HuH-7.5 (cell line): ENCODE data around the gene PDCD4.
"Not testable (repeated sequence)": the region's sequence is repeated elsewhere in the genome, so short reads cannot be mapped to it uniquely, and the experiment has no call there.

Experiments used
- DNase-seq: peaks from one replicate; pipeline ENCODE4 v3.0.0; 2011; ENCODE audit warnings: low spot score

The PDCD4 gene

GRCh38 chr10:110861476-110861875, 10.3 kb upstream of the PDCD4 start:
- no peak for DNase-seq

- DNase-seq, result no peak
Observed at GRCh38 chr10:110861930-110862649, 9.6 kb upstream of the PDCD4 start.

- no peak for DNase-seq
Observed at GRCh38 chr10:110862961-110863360, 8.8 kb upstream of the PDCD4 start.

- DNase-seq, result no peak
Observed at GRCh38 chr10:110863361-110863760, 8.4 kb upstream of the PDCD4 start.

GRCh38 chr10:110863956-110864355, 7.8 kb upstream of the PDCD4 start:
- DNase-seq, result no peak

- DNase-seq, result no peak
Observed at GRCh38 chr10:110864662-110865140, 7.0 kb upstream of the PDCD4 start.

GRCh38 chr10:110865186-110865808, 6.4 kb upstream of the PDCD4 start:
- no peak for DNase-seq

GRCh38 chr10:110865809-110866482, 5.8 kb upstream of the PDCD4 start:
- DNase-seq, result no peak

- not testable (repeated sequence) for DNase-seq
Observed at GRCh38 chr10:110867011-110867806, 4.5 kb upstream of the PDCD4 start.

GRCh38 chr10:110867807-110868465, 3.8 kb upstream of the PDCD4 start:
- no peak for DNase-seq

- DNase-seq, result no peak
Observed at GRCh38 chr10:110868981-110869380, 2.7 kb upstream of the PDCD4 start.

GRCh38 chr10:110870823-110871297, 868 bp upstream of the PDCD4 start:
- DNase-seq, result no peak

GRCh38 chr10:110872145-110872983, 636 bp downstream of the PDCD4 start:
- DNase-seq, result peak; percentile 20

- no peak for DNase-seq
Observed at GRCh38 chr10:110872984-110873923, 1.5 kb downstream of the PDCD4 start.

- no peak for DNase-seq
Observed at GRCh38 chr10:110873951-110874350, 2.2 kb downstream of the PDCD4 start.

- DNase-seq, result no peak
Observed at GRCh38 chr10:110876000-110876399, 4.3 kb downstream of the PDCD4 start.

- DNase-seq, result no peak
Observed at GRCh38 chr10:110876788-110877187, 5.1 kb downstream of the PDCD4 start.

- no peak for DNase-seq
Observed at GRCh38 chr10:110880012-110880411, 8.3 kb downstream of the PDCD4 start.

GRCh38 chr10:110881247-110881646, 9.5 kb downstream of the PDCD4 start:
- DNase-seq, result no peak

GRCh38 chr10:110881905-110882304, 10.2 kb downstream of the PDCD4 start:
- DNase-seq, result no peak
